HepG2 (cell line): ENCODE data around the gene ZSCAN21. TPM values are rescaled to one million over a fixed set of nuclear protein-coding genes. Genes with fewer than 3 reads are reported as not detected.

Experiments used
- CHCHD3 ChIP-seq: sonication (generic); formaldehyde crosslinking; IDR thresholded peaks from 2 replicates; pipeline ENCODE4 v1.8.0; 2022; ENCODE audit warnings: mild to moderate bottlenecking, missing genetic modification reagents, moderate library complexity
- DMAP1 ChIP-seq: IDR thresholded peaks from 2 replicates; pipeline ENCODE4 v1.6.1; 2016
- DNMT3B ChIP-seq: conservative IDR thresholded peaks from 2 replicates; pipeline ENCODE4 v1.6.1; 2016; ENCODE audit warnings: missing biosample characterization, control low read depth
- ERF ChIP-seq: IDR thresholded peaks from 2 replicates; pipeline ENCODE4 v1.6.1; 2018; ENCODE audit warnings: missing biosample characterization, missing genetic modification reagents
- FOXA3 ChIP-seq: IDR thresholded peaks from 2 replicates; pipeline ENCODE4 v1.6.1; 2016; ENCODE audit warnings: missing genetic modification reagents, missing compliant biosample characterization
- FOXJ3 ChIP-seq: sonication (generic); formaldehyde crosslinking; IDR thresholded peaks from 2 replicates; pipeline ENCODE4 v1.4.0; 2020; ENCODE audit warnings: missing genetic modification reagents, mild to moderate bottlenecking, borderline replicate concordance
- HCFC1 ChIP-seq: fragments of 150-350 bp; IDR thresholded peaks from 2 replicates; pipeline ENCODE4 v1.6.1; 2014; ENCODE audit warnings: low read depth, low read length
- HIVEP1 ChIP-seq: sonication (generic); formaldehyde crosslinking; IDR thresholded peaks from 2 replicates; pipeline ENCODE4 v1.4.0; 2020; ENCODE audit warnings: mild to moderate bottlenecking, missing genetic modification reagents
- MXD4 ChIP-seq: IDR thresholded peaks from 2 replicates; pipeline ENCODE4 v1.6.1; 2016; ENCODE audit warnings: mild to moderate bottlenecking, missing biosample characterization, missing genetic modification reagents
- NFKB2 ChIP-seq: sonication (generic); formaldehyde crosslinking; IDR thresholded peaks from 2 replicates; pipeline ENCODE4 v1.4.0; 2020; ENCODE audit warnings: missing genetic modification reagents, borderline replicate concordance
- NR2C2 ChIP-seq: sonication (generic); formaldehyde crosslinking; IDR thresholded peaks from 2 replicates; pipeline ENCODE4 v1.4.0; 2020; ENCODE audit warnings: missing genetic modification reagents, mild to moderate bottlenecking, moderate library complexity, borderline replicate concordance
- NR2F6 ChIP-seq, 2 experiments: IDR thresholded peaks; 2 replicates each; pipeline ENCODE4 v1.6.1; 2016; ENCODE audit warnings: antibody characterized with exemption in 1 of 2, mild to moderate bottlenecking in 1 of 2
- POLR2G ChIP-seq: fragments of 200-400 bp; formaldehyde crosslinking; IDR thresholded peaks from 2 replicates; pipeline ENCODE4 v1.6.1; 2018; ENCODE audit warnings: mild to moderate bottlenecking, low read depth, low read length, moderate library complexity
- U2AF1 ChIP-seq: fragments of 200-400 bp; formaldehyde crosslinking; optimal IDR thresholded peaks from 2 replicates; pipeline ENCODE3; 2017; ENCODE audit warnings: mild to moderate bottlenecking, low read depth, low read length
- ZKSCAN8 ChIP-seq: IDR thresholded peaks from 2 replicates; pipeline ENCODE4 v1.6.1; 2016; ENCODE audit warnings: borderline replicate concordance, missing genetic modification reagents, missing compliant biosample characterization
- ZNF382 ChIP-seq: sonication (generic); formaldehyde crosslinking; IDR thresholded peaks from 2 replicates; pipeline ENCODE4 v1.5.0; 2020; ENCODE audit warnings: missing genetic modification reagents, mild to moderate bottlenecking, borderline replicate concordance
- ZNF510 ChIP-seq: sonication (generic); formaldehyde crosslinking; IDR thresholded peaks from 2 replicates; pipeline ENCODE4 v1.4.0; 2020; ENCODE audit warnings: low read depth, mild to moderate bottlenecking, missing genetic modification reagents
- ZNF556 ChIP-seq: sonication (generic); formaldehyde crosslinking; IDR thresholded peaks from 2 replicates; pipeline ENCODE4 v1.4.0; 2020; ENCODE audit warnings: mild to moderate bottlenecking, missing genetic modification reagents, borderline replicate concordance
- ZNF891 ChIP-seq: sonication (generic); formaldehyde crosslinking; IDR thresholded peaks from 2 replicates; pipeline ENCODE4 v1.5.0; 2020; ENCODE audit warnings: mild to moderate bottlenecking, missing genetic modification reagents
- ZZZ3 ChIP-seq: sonication (generic); formaldehyde crosslinking; IDR thresholded peaks from 2 replicates; pipeline ENCODE4 v1.4.0; 2020; ENCODE audit warnings: missing genetic modification reagents, mild to moderate bottlenecking, borderline replicate concordance
- polyA plus RNA-seq, 8 experiments: library from polyadenylated mRNA; depleted of rRNA in 3 of 8; stranded (reverse) in 7 of 8; unstranded in 1 of 8; fragments of >200 nt; fragmentation: Illumina TruSeq in 4 of 8; extraction: Trizol in 4 of 8; gene quantifications; 2 replicates each; pipeline versions ENCODE4 v1.2.1 to v1.2.3, GENCODE V29; 2011 to 2016; ENCODE audit warnings: low read depth in 4 of 8, missing spikeins in 1 of 8, mixed read lengths in 1 of 8; ENCODE audit not compliant: insufficient read depth in 1 of 8
- total RNA-seq, 5 experiments: library from RNA; depleted of rRNA; stranded (reverse); fragments of >200 nt; fragmentation: Illumina TruSeq; extraction: Trizol; gene quantifications; 2 replicates each; pipeline ENCODE4 v1.2.3, GENCODE V29; 2016; ENCODE audit warnings: low read depth in 1 of 5
- TF ChIP-seq, protein P1 (sequence below): sonication (generic); formaldehyde crosslinking; IDR thresholded peaks from 2 replicates; pipeline ENCODE4 v1.5.1; 2020; ENCODE audit warnings: mild to moderate bottlenecking, missing genetic modification reagents
- TF ChIP-seq, protein P2 (sequence below): sonication (generic); formaldehyde crosslinking; IDR thresholded peaks from 2 replicates; pipeline ENCODE4 v1.4.0; 2020; ENCODE audit warnings: missing genetic modification reagents
- TF ChIP-seq, protein P3 (sequence below): sonication (generic); formaldehyde crosslinking; IDR thresholded peaks from 2 replicates; pipeline ENCODE4 v1.4.0; 2020; ENCODE audit warnings: mild to moderate bottlenecking, low read depth, missing genetic modification reagents

Gene ZSCAN21
- total and polyA plus RNA-seq, 2 of the 13 experiments (the other 11 are each of a cell fraction or from before 2014, with no cell fraction given): 7.0 to 10.0 TPM

DNA sequence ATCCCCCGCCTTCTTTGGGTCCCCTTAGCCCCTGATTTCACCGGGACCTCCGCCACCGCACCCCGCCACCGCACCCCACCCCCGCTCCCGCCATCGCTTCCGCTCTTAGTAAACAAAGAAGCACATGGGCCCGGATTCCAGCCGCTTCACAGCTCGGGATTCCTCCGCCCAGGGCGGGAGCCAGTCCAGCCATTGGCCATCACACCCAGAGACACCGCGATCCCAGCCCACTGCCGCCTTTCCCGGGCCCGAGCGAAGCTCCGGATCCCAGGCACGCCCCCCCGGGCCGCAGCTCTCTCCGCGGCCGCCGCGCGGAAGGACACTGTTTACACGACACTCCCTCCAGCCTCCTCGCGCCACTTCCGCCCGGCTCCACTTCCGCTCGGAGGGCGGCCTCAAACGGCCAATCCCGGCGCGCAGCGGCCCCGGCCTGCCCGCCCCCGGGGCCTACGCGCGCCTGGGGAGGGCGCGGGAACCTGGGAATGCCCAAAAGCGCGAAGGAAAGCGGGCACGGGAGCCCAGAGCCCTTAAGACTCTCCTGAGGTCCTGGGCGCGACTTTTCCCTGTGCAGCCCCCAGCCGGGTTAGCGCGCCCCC lies 50.9 kb downstream of the ZSCAN21 start (continued):
- TF ChIP-seq MXD4 (CRISPR knock-in tag) (peak; percentile 84; the same call in 1 of the 2 replicates), ERF (CRISPR knock-in tag) (peak; percentile 78; the same call in 1 of the 2 replicates), NFKB2 (CRISPR knock-in tag) (peak; percentile 69; the same call in 1 of the 2 replicates), HCFC1 (peak; percentile 43; the same call in 1 of the 2 replicates), ZNF382 (no peak), U2AF1 (peak; percentile 41), FOXA3 (CRISPR knock-in tag) (peak; percentile 92), HIVEP1 (peak; percentile 88), DMAP1 (CRISPR knock-in tag) (peak; percentile 91), ZNF891 (CRISPR knock-in tag) (peak; percentile 65; the same call in 1 of the 2 replicates), ZKSCAN8 (CRISPR knock-in tag) (no peak), FOXJ3 (CRISPR knock-in tag) (peak; percentile 50; the same call in 1 of the 2 replicates), ZZZ3 (CRISPR knock-in tag) (peak; percentile 87; the same call in 1 of the 2 replicates), ZNF510 (CRISPR knock-in tag) (0 out of 2 replicates have a peak, but pooled peaks have one; percentile 81), POLR2G (peak; percentile 55), CHCHD3 (CRISPR knock-in tag) (peak; percentile 70; the same call in 1 of the 2 replicates), DNMT3B (0 out of 2 replicates have a peak, but pooled peaks have one; percentile 42), ZNF556 (peak; percentile 76; the same call in 1 of the 2 replicates), NR2C2 (CRISPR knock-in tag) (peak; percentile 79), NR2F6 (IDR thresholded peaks at IDR 0.05) (no peak), NR2F6 (CRISPR knock-in tag; IDR thresholded peaks at IDR 0.05) (0 out of 2 replicates have a peak, but pooled peaks have one; percentile 20)
- TF ChIP-seq, protein P1, sequence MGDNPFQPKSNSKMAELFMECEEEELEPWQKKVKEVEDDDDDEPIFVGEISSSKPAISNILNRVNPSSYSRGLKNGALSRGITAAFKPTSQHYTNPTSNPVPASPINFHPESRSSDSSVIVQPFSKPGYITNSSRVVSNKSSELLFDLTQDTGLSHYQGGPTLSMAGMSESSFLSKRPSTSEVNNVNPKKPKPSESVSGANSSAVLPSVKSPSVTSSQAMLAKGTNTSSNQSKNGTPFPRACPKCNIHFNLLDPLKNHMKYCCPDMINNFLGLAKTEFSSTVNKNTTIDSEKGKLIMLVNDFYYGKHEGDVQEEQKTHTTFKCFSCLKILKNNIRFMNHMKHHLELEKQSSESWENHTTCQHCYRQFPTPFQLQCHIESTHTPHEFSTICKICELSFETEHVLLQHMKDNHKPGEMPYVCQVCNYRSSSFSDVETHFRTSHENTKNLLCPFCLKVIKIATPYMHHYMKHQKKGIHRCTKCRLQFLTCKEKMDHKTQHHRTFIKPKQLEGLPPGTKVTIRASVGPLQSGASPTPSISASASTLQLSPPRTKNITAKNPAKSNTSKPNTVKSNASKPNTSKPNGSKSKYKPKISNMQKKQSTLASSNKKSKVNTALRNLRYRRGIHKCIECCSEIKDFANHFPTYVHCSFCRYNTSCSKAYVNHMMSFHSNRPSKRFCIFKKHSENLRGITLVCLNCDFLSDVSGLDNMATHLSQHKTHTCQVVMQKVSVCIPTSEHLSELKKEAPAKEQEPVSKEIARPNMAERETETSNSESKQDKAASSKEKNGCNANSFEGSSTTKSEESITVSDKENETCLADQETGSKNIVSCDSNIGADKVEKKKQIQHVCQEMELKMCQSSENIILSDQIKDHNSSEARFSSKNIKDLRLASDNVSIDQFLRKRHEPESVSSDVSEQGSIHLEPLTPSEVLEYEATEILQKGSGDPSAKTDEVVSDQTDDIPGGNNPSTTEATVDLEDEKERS (CRISPR knock-in tag): no peak
- TF ChIP-seq, protein P2, sequence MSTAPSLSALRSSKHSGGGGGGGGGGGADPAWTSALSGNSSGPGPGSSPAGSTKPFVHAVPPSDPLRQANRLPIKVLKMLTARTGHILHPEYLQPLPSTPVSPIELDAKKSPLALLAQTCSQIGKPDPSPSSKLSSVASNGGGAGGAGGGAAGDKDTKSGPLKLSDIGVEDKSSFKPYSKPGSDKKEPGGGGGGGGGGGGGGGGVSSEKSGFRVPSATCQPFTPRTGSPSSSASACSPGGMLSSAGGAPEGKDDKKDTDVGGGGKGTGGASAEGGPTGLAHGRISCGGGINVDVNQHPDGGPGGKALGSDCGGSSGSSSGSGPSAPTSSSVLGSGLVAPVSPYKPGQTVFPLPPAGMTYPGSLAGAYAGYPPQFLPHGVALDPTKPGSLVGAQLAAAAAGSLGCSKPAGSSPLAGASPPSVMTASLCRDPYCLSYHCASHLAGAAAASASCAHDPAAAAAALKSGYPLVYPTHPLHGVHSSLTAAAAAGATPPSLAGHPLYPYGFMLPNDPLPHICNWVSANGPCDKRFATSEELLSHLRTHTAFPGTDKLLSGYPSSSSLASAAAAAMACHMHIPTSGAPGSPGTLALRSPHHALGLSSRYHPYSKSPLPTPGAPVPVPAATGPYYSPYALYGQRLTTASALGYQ (CRISPR knock-in tag): peak; percentile 58; the same call in 1 of the 2 replicates
- TF ChIP-seq, protein P3, sequence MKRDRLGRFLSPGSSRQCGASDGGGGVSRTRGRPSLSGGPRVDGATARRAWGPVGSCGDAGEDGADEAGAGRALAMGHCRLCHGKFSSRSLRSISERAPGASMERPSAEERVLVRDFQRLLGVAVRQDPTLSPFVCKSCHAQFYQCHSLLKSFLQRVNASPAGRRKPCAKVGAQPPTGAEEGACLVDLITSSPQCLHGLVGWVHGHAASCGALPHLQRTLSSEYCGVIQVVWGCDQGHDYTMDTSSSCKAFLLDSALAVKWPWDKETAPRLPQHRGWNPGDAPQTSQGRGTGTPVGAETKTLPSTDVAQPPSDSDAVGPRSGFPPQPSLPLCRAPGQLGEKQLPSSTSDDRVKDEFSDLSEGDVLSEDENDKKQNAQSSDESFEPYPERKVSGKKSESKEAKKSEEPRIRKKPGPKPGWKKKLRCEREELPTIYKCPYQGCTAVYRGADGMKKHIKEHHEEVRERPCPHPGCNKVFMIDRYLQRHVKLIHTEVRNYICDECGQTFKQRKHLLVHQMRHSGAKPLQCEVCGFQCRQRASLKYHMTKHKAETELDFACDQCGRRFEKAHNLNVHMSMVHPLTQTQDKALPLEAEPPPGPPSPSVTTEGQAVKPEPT: peak; percentile 72; the same call in 1 of the 2 replicates
